Right ventricle myocardium inferior (tissue), 1 donor: ENCODE data around the gene PARP2. TPM values are rescaled to one million over a fixed set of nuclear protein-coding genes. Genes with fewer than 3 reads are reported as not detected.
A peak's percentile ranks its signal among the peaks of the same experiment; 100 is the strongest.

Source experiments
- ATAC-seq: fragments of 200-7000 bp; cut with Tn5 transposase; one replicate; pipeline ENCODE4 v1.9.1; 2020; ENCODE audit warnings: mild to moderate bottlenecking, moderate library complexity
- DNase-seq: peaks from one replicate; pipeline ENCODE4 v3.0.0; 2021; ENCODE audit errors: missing footprints
- intact Hi-C: fragments of 100-400 bp; cut with DNase I; formaldehyde crosslinking; loops from one replicate; pipeline ENCODE4 v1.11.0; 2022
- long read RNA-seq: library from polyadenylated mRNA; unstranded; transcript quantifications from one replicate; pipeline ENCODE4 v2.0.0, GENCODE V29; 2021
- total RNA-seq: library from RNA; stranded (reverse); fragmentation: NEBNext Ultra II Directional; extraction: Animal tissue kit (Norgen Biotek cat#: 25700); gene quantifications from one replicate; pipeline ENCODE4 v1.2.1, GENCODE V29; 2021
- donor health status: DM: no; HTN: yes; CAD: no; lungs with severe emphysema.

PARP2 gene, protein sequence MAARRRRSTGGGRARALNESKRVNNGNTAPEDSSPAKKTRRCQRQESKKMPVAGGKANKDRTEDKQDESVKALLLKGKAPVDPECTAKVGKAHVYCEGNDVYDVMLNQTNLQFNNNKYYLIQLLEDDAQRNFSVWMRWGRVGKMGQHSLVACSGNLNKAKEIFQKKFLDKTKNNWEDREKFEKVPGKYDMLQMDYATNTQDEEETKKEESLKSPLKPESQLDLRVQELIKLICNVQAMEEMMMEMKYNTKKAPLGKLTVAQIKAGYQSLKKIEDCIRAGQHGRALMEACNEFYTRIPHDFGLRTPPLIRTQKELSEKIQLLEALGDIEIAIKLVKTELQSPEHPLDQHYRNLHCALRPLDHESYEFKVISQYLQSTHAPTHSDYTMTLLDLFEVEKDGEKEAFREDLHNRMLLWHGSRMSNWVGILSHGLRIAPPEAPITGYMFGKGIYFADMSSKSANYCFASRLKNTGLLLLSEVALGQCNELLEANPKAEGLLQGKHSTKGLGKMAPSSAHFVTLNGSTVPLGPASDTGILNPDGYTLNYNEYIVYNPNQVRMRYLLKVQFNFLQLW
- total RNA-seq: 15.7 TPM
- long read RNA-seq, transcript PARP2-202 (16 exons, 1,881 nt): major isoform, 5 of 11 reads
- long read RNA-seq, partial matches to known transcripts: 3 of 11 reads
- long read RNA-seq, other reads (novel, unspliced or antisense): 0 of 11 reads

DNA sequence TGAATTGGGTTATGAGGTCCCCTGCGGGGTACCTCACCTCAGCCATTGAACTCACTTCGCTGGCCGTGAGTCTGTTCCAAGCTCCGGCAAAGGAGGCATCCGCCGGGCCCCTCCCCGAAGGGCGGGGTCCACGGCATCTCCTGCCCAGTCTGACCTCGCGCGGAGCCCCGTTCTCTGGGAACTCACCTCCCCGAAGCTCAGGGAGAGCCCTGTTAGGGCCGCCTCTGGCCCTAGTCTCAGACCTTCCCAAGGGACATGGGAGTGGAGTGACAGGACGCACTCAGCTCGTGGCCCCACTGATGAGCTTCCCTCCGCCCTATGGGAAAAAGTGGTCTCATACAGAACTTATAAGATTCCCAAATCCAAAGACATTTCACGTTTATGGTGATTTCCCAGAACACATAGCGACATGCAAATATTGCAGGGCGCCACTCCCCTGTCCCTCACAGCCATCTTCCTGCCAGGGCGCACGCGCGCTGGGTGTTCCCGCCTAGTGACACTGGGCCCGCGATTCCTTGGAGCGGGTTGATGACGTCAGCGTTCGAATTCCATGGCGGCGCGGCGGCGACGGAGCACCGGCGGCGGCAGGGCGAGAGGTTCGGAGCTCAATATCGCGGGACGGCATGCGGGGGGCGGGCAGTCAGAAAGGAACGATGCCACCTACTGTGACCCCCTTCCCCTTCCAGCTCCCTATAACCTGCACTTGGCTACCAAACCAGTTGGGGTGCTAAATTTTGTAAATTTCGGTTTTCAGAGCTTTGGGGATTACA, at the start of gene PARP2:
TSS of gene PARP2 (plus strand) at position 544 of the 770 bp plus-strand sequence. CDS start at position 551, 7 bp downstream.
- peak; percentile 98 for ATAC-seq
- intact Hi-C loops: loop anchor here (1.0 to 2.0 kb wide), 3 partner anchors 10 to 118 kb away; partner anchors contain the start of genes CCNB1IP1, PIP4P1 and TEP1

DNA sequence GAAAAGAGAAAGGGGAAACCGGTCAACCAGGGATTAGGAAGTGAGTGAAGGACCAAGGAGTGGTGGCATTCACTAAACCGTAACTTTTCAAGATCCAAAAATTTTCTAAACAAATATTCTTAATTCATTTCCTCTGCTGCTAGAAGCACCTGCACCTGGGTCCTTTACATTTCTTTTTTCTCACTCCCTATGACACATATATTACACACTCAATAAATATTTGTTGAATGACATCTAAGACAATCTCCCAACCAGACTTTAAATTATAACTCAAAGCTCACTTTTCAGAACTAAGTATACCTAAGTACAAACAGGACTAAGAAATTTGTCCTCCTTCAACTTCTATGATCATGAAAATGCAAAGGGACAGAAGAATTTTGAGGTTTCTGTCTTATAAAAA, 48.8 kb upstream of the PARP2 start:
- DNase-seq (no peak), ATAC-seq (no peak)
- intact Hi-C loops: no loop called here

More for the DNA sequence above, at the start of gene PARP2:
- DNase-seq: peak; percentile 98

DNA sequence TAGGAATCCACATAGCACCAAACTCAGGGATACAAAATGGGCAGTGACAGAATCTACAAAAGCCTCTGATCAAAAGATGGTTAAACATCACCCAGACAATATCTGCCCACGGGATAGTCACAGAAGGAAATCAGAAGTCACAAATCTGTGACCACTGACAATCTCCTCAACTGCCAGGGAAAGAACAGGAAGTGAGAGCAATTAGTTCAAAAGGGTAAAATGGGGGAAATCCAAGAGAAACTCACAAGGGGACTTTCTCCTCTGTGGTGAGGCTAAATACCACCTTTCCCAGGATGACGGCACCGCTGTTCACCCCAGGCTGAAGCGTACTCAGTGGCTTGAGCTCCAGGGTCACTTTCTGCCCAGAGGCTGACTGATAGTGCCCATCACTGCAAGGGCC, 48.4 kb upstream of the PARP2 start:
- DNase-seq (no peak), ATAC-seq (no peak)
- intact Hi-C loops: no loop called here

DNA sequence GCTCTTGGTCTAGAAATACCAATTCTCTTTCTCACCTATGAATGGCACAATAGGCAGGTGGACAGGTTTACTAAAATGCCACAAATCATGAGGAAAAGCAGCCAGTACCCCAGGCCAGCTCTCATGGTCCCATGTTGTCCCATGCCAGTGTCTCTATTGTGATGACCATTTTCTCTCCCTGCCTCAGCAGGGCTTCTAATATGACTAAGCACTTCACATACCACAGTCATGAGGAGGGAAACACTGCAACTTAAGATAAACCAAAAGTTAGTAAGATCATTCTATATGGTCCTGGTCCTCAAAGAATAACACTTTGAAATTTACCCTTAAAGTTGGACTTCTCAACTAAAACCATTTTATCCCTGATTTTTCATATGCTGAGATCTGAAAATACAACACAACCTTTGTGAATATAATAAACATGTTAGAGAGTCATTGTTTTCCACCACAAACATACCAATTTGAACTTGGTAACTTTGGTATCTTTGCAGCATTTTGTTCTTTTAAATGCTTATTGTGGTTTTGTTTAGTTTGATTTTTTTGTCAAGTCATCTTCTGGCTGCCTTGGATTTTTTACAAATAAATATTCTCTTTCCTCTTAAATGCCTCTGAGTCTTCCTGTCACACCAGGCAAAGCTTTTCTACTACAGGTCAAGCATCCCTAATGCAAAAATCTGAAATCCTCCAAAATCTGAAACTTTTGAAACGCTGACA, 41.2 kb upstream of the PARP2 start:
- no peak for ATAC-seq
- intact Hi-C loops: no loop called here

DNA sequence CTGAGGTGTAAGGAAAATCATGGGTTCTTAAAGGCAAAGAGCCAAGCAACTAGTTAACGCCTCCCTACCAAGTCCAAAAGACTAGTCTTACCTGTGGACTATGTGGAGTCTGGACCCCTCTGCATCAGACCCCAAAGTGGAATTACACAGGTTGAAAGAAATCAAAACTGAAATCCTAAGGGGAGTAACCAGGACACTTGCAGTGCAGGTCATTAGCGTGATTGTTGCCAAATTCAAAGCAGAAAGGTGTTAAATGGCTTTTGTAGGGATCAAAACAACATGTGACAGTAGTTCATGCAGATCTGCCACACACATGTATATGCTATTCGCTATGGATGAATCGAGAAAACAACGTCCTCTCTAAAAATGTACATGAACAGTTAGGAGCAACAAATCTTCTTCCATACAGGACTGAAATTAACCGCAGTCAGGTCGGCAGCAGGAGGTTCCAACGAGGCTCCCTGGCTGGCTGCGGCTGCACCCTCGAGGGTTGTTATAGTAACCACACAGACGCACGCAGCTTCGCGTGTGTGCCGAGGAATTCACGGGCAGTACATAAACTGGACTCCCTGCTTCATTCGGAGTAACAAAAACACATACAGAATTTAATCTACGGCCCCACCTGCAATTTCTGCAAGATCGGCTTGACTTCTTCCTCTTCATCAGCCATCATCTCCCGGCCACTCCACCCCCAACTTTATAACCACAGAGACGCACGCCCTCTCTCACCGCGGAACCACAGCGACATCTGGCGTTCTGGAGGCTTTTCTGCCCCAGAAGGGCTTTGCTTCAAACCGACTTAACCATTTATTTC, 38.0 kb upstream of the PARP2 start, which contains the start of gene TTC5:
TSS of gene TTC5 (minus strand) at position 687 of the 814 bp plus-strand sequence. CDS start at position 673, 14 bp downstream.
- ATAC-seq: peak; percentile 98
- intact Hi-C loops: no loop called here
- DNase-seq: peak; percentile 93

More for the DNA sequence above, 41.2 kb upstream of the PARP2 start:
- DNase-seq: no peak

DNA sequence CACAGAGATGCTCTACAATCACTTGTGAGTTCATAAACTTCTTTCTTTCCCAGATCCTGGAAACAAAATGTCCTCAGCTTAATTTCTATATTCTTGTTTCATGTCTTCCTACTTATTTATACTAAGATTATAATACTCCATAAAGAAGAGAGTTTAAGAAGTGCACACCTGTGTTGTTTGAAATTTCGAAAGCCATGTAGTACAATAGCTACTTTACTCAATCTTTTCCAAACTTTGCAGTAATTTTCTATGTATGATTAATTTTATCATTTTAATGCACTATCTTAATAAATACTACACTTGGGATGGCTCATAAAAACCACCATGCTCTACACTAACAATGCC, 37.4 kb upstream of the PARP2 start:
- no peak for ATAC-seq
- DNase-seq: no peak
- intact Hi-C loops: no loop called here

DNA sequence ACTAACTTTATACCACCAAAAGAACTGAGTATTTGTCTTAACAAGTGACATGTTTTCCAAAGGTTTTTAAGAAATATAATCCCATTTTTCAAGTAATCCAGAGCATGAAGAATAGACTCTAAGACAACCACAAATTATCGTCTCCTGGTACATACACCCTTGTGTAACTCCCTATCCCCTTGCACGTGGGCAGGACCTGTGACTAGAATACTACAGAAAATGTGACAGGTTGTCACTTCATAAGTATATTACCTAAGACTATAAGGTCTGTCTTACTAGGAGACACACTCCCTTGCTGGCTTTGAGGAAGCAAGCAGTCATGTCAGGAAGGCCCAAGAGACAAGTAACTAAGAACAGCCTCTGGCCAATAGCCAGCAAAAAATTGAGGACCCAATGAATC, 29.4 kb upstream of the PARP2 start:
- ATAC-seq: no peak
- no peak for DNase-seq
- intact Hi-C loops: no loop called here

DNA sequence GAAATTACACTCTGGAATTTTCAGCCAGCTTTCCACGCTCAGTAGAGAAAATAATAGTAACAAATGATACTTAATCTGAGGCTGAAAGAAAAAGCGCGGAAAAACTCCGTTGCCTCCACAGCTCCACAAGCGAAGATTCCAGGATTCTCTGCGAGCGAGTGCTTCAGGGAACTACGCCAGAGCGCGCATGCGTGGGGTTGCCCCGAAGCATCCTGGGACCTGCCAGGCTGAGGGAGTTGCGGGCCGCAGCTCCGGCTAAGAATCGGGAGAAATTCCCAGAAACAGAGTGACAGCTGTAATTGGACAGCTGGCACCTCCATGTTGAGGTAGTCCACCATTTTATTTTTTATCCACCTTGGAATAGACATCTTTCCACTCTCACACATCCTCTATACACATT, 25.7 kb upstream of the PARP2 start:
- ATAC-seq: no peak
- intact Hi-C loops: no loop called here
- DNase-seq: no peak

DNA sequence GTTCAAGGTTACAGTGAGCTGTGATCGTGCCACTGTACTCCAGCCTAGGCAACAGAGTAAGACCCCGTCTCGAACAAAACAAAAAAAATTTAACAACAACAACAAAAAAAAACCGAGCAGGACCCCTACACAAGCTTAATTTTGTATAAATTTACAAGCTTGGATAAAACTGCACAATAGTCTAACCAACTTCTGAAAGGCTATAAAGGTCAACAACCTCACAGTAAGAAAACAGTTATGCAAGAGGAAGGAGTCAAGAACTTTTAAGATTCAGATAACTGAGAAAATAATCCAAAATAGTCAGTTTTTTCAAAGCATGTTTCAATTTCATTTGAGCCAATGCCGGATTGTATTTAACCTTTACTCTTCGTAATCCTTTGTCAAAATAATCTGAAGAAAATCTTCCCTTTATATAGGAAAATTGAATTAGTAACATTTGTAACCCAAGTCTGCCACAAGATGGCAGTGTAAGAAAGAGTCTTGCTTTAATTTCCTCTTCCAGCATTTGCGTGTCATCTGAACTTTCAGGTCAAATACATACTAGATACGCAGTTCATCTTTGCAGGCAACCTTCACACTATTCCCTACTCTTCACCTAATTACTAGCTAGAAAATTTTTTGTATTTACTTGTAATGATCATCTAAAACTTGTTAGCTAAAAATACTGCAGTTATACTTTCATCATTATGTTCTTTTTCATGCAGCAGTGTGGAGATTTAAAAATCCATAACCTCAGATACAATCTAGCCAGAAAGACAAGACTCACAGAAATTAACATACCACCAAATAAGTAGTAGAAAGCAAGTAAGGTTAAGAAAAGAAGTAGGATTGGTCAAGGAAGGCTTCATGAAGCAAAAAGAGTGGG, 16.2 kb upstream of the PARP2 start:
- intact Hi-C loops: loop anchor here (1.0 kb wide), 1 partner anchor 282 kb away; no protein-coding TSS in a partner anchor
- DNase-seq (no peak), ATAC-seq (no peak)

DNA sequence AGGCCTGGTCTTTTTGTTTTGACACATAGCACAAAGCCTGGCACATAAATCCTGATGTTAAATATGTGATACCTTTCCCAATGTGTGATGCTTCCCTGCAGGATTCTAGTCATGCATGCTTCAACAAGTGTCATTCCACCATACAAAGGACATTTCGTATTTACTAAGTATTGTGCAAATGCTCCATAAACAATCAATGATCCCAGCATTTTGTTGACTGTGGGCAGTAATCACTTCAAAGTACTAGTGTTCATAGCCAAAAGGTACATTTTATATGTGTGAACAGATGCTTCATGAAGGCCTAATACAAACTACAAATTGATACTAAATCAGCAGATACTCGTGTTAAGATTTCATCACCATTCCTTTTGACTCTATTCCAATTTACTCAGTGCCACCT, 14.7 kb upstream of the PARP2 start:
- DNase-seq (no peak), ATAC-seq (no peak)
- intact Hi-C loops: no loop called here

DNA sequence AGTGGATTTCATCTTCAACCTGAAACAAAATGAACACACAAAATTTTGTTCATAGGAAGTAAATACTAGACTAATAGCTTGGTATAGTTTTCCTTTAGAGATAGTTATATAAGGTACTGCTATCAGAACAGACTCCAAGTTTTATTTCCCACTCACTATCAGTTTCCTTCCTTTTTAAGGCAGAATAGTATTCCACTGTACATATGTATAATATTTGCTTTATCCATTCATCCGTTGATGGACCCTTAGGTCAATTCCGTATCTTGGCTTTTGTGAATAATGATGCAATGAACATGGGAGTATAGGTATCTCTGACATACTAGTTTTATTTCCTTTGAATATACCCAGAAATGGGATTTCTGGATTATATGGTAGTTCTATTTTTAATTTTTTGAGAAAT, 14.1 kb upstream of the PARP2 start:
- intact Hi-C loops: no loop called here

DNA sequence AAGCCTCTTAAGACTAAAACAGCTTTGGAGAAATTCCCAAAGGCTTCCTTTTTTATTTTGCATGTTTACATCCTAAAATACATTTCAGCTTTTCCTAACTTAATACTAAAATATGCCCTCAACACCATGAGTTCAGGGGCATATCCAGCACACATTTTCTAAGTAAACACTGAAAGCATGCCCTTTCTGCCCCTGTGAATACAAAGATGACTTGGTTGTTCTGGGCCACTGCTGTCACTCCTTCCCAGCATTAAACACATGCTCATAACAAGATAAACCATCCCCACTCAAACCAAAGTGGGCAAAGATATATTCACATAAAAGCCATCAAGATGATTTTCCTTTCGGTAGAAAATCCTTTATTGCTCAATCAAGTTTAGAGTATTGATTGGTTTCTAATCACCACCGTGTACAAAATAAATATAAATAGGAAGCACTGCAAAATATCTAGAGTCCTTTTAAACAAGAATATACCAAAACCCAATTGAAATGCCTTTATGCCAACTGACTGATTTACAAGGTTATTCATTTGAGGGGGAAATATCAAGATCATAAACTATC, 12.3 kb upstream of the PARP2 start:
- intact Hi-C loops: loop anchor here (2.0 to 5.0 kb wide), 2 partner anchors 64 to 351 kb away; partner anchors contain the start of gene RNASE4
- no peak for ATAC-seq

More for the DNA sequence above, 14.1 kb upstream of the PARP2 start:
- DNase-seq: no peak
- no peak for ATAC-seq

DNA sequence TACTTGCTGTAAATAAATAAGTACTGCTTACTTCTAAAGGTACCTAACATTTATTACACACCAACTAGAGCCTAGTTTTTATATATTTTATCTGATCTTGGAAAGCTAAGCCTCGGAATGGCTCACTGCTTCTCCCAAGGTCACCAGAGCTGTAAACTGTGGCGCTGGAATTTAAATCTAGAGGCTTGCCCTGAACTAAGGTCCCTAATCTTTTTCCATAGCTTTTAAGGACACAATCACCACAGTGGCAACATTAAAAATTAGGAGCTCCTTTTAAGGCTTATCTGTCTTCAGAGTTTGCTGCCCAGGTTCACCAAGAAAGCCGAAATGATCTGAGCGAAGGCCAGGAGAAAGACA, 11.0 kb upstream of the PARP2 start:
- no peak for DNase-seq
- ATAC-seq: peak; percentile 59
- intact Hi-C loops: loop anchor here (2.0 to 5.0 kb wide), 2 partner anchors 128 to 350 kb away; partner anchors contain the start of genes PIP4P1 and RNASE4

More for the DNA sequence above, 12.3 kb upstream of the PARP2 start:
- no peak for DNase-seq

DNA sequence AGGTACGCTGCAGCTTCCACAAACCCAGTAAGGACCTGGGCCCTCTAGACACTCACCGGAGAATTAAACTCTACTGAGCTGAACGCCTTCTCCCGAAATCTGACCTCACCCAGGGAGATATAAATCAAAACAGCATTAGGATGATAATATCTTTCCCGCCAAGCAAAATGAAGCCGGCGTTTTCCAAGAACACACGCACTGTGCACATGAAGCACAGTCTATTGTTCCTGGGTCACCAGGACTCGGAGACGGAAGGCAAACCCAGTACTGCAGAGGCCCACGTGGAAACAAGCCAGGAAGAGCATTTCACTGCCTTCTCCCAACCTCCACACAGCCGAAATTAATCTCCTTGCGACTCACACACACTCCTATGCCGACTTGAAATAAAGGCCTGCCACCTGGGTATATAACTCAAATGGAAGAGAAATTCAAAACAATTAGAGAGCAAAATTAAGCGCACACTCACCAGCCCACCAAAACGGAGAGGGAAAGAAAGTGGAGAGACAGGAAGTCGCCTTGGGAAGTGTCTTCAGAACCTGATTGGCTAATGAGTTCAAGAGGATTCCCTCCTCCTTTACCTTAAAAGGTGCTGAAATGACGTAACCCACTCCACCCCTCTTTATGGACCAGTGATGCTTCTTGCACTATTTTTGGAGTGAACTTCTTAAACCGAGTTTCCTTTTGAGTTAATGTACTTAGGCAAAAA, 10.5 kb upstream of the PARP2 start, which contains the start of gene CCNB1IP1:
TSS of gene CCNB1IP1 (minus strand) at position 492 of the 706 bp plus-strand sequence. CDS start 16,756 bp downstream, outside the sequence.
- peak; percentile 98 for ATAC-seq
- intact Hi-C loops: loop anchor here (1.0 to 5.0 kb wide), 3 partner anchors 10 to 349 kb away; partner anchors contain the start of genes PARP2, PIP4P1 and RNASE4
- DNase-seq: no peak

DNA sequence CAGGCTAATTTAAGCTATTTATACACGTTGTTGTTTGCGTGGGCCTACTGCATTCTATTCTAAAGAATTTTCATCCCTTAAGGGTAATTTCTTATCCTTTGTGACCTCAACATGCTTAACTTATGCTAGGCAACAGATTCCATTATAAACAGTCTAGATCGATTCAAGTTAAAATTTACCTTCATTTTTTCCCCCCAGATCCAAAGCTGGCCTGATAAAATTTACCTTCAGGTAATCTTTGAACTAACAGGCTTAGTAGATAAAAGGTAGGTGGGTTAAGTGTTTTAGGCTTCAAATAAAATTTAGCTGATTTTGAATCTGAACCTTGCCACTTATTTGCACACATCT, 10.0 kb upstream of the PARP2 start:
- DNase-seq: no peak
- ATAC-seq: no peak
- intact Hi-C loops: loop anchor here (1.0 to 5.0 kb wide), 3 partner anchors 10 to 349 kb away; partner anchors contain the start of genes PARP2, PIP4P1 and RNASE4

DNA sequence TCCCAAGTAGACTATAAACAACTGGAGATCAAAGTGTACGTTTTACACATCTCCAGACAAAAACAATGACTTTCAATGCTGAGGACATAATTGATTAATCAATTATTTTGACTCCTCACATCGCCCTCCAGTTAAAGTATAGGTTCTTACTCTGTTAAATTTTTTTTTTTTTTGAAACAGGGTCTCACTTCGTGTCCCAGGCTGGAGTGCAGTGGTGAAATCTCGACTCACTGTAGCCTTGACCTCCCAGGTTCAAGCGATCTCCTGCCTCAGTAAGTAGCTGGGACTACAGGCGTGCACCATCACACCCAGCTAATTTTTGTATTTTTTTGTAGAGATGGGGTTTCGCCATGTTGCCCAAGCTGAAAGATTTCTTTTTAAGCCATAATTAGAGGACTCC, 9.4 kb upstream of the PARP2 start:
- intact Hi-C loops: loop anchor here (5.0 kb wide), 1 partner anchor 348 kb away; the partner anchor contains the start of gene RNASE4
- no peak for DNase-seq
- ATAC-seq: no peak
